Fibroblast of mammary gland (primary cell): ENCODE results near the gene CACNA2D3.

Source experiments
- DNase-seq: peaks from one replicate; pipeline ENCODE4 v3.0.0-alpha.2; 2010; ENCODE audit warnings: low read depth
- H3K4me3 ChIP-seq: 2 replicates; pipeline ENCODE4 v1.5.1; 2011; ENCODE audit warnings: low read depth, mild to moderate bottlenecking, low read length, moderate library complexity; ENCODE audit not compliant: control insufficient read depth
- CTCF ChIP-seq: conservative IDR thresholded peaks from 2 replicates; pipeline ENCODE4 v1.5.1; 2011; ENCODE audit warnings: low read depth, low read length, inconsistent platforms; ENCODE audit not compliant: control insufficient read depth, insufficient read depth

CACNA2D3 gene

GRCh38 chr3:55078876-55079275 is 956.5 kb downstream of the CACNA2D3 start:
- TF ChIP-seq CTCF = no peak
- no peak for DNase-seq
- H3K4me3 ChIP-seq = no peak overlapping the region

GRCh38 chr3:55085231-55085630 is 962.9 kb downstream of the CACNA2D3 start:
- no peak for DNase-seq
- TF ChIP-seq CTCF = no peak
- H3K4me3 ChIP-seq = no peak overlapping the region

GRCh38 chr3:55089211-55089610 is 966.9 kb downstream of the CACNA2D3 start:
- TF ChIP-seq CTCF = no peak
- no peak overlapping the region for H3K4me3 ChIP-seq
- peak; percentile 32 for DNase-seq

- no peak for DNase-seq
- TF ChIP-seq CTCF = no peak
- no peak overlapping the region for H3K4me3 ChIP-seq
Measured at GRCh38 chr3:55090291-55090690, 967.9 kb downstream of the CACNA2D3 start.

- no peak for TF ChIP-seq CTCF
- no peak overlapping the region for H3K4me3 ChIP-seq
- DNase-seq = no peak
Measured at GRCh38 chr3:55090746-55091145, 968.4 kb downstream of the CACNA2D3 start.

- no peak for TF ChIP-seq CTCF
- no peak overlapping the region for H3K4me3 ChIP-seq
- peak; percentile 83 for DNase-seq
Measured at GRCh38 chr3:55091381-55092225, 969.3 kb downstream of the CACNA2D3 start.

GRCh38 chr3:55094676-55095075 is 972.3 kb downstream of the CACNA2D3 start:
- DNase-seq = no peak
- TF ChIP-seq CTCF = no peak
- H3K4me3 ChIP-seq = no peak overlapping the region
